UCSD-AML1 (cell line): ENCODE results near the gene BRIP1.

ENCODE experiments used
- DNase-seq: peaks from one replicate; lab custom pipeline; 2025; ENCODE audit not compliant: unreplicated experiment; lab: John Stamatoyannopoulos, UW

Gene BRIP1

DNA sequence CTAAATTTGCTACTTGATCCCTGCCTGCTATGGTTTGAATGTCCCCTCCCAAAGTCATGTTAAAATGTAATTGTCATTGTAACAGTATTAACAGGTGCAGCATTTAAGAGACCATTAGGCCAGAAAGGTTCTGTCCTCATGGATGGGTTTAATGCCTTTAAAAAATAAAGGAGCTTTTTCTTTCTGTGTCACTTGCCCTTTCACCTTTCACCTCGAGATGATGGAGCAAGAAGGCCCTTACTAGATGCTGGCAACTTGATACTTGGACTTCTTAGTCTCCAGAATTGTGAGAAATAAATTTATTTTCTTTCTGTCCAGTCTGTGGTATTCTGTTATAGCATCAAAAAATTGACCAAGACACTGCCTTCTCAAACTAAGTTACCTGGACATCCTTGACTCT is 98.5 kb downstream of the BRIP1 start:
- no peak for DNase-seq

DNA sequence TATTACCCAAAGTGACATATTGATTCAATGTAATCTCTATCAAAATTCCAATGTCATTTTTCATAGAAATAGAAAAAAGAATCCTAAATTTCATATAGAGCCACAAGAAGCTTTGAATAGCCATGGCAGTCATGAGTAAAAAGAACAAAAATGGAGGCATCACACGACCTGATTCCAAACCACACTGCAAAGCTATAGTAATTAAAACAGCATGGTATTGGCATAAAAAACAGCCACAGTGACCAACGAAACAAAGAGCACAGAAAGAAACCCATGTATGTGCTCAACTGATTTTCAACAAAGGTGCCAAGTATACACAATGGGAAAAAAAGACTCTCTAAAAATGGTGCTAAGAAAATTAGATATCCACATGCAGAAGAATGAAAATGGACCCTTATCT is 101.5 kb downstream of the BRIP1 start:
- no peak for DNase-seq

DNA sequence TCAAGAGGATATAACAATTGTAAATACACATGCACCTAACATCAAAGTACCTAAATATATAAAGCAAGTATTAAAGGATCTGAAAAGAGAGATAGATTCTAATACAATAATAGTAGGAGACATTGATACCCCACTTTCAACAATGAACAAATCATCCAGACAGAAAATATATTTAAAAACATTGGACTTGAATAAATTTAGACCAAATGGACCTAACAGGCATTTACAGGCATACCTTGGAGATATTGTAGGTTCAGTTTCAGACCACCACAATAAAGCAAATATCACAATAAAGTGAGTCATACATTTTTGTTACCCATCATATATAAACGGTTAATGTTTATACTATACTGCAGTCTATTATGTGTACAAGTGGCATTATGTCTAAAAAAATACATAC is 104.0 kb downstream of the BRIP1 start:
- no peak for DNase-seq

DNA sequence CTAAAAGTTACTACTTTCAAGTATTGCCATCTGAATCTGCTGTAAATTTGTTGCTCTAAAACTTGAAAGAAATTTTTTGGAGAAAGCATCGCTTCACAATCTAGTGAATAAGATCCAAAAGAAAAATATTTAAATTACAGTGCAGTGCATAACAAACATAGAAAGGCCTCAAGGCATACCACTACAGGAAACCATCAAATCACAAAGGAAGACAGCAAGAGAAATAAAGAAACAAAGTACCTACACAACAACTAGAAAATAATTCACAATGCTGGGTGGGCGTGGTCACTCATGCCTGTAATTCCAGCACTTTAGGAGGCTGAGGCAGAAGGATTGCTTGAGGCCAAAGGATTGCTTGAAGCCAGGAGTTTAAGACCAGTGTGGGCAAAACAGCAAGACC is 104.9 kb downstream of the BRIP1 start:
- no peak for DNase-seq

DNA sequence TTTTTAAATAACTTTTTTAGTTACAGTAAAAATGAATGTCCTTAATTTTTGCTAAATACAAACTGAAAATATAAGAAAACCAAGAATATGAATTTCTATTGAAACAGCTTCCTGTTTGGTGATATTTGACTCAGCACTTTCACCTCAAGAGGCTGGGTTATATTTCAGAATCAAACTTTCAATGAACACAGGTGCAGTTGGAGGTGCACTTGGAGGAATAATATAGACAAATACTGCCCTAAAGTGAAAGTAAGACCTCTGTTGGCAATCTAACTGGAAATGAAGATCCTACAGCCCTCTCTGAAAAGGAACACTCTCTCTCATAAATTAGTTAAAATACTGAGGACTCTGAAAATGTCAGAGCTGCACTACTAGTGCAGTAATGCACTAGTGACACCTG is 106.2 kb downstream of the BRIP1 start:
- DNase-seq, result no peak

DNA sequence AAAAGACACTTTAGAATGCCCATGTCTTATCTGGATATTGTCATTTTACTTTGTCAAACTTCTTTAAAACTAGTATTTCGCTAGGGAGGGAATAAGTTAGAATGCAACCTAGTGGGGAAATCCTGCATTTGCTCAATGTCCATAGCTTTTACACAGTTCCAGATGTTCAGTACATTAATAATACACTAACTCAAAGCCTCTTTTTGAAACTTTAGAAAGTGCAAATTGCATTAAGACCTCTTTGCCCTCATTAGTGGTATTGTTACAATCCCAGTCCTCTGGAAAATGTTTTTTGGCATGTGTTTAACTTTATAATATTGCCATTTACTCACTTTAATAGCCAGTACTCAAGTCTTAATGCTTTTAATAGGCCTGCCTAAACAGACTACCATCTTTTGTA is 106.8 kb downstream of the BRIP1 start:
- DNase-seq, result no peak

DNA sequence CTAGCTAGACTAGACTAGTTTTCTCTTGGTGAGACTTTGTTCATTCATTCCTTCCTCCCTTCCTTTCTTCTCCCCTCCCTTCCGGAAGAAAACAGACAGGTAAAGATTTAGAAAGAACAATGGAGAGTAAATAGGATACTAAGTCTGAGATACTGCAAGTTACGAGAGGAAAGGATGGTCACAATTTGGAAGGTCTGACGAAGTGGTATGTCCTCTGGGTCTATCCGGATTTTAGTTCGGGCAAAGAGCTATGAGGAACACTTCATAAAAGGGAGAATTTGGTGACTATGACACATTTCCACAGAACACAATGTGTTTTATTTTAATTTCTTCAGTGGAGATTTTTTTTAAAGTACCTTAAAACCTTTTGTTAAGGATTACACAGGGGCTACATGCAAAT is 107.7 kb downstream of the BRIP1 start:
- DNase-seq, result no peak

DNA sequence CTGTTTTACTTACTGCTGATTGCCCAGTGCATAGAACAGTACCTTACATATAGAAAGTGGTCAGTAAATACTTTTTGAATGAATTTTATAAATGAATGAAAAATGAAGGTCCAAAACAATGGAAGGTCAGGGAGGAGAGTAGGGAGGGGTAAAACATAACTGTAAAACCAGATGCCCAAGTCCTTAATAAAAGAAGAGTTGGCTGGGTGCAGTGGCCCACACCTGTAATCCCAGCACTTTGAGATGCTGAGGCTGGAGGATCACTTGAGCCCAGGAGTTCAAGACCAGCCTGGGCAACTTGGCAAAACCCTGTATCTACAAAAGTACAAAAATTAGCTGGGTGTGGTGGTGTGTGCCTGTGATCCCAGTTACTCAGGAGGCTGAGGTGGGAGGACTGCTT is 108.2 kb downstream of the BRIP1 start:
- DNase-seq, result no peak

DNA sequence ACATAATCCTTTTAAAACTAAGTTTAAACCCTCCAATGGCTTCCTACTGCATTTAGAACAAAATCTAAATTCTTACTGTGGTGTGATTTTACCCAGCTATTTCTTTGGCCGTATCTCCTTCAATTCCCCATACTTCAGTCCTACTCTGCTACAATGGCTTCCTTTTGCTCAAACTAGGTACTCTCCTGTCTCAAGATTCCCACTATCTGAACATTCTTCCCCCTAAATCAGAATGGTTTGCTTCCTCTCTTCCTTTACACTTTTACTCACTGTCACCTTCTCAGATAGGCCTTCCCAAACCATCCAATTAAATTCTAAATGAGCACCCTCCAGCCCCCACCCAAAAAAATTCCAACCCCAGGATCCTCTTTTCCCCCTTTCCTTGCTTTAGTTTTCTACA is 109.2 kb downstream of the BRIP1 start:
- DNase-seq, result no peak

DNA sequence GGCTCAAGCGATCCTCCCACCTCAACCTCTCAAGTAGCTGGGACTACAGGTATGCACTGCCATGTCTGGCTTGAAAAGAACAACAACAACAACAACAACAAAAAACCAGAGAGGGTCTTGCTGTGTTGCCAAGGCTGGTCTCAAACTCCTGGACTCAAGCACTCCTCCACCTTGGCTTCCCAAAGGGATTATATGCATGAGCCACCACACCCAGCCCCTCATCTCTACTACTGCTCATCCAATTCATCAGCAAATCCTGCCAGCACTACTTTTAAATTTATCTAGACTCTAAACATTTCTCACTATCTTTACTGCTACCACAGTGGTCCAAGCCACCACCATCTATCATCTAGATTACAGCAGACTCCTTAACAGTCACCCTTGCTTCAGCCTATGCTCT is 109.6 kb downstream of the BRIP1 start:
- no peak for DNase-seq

DNA sequence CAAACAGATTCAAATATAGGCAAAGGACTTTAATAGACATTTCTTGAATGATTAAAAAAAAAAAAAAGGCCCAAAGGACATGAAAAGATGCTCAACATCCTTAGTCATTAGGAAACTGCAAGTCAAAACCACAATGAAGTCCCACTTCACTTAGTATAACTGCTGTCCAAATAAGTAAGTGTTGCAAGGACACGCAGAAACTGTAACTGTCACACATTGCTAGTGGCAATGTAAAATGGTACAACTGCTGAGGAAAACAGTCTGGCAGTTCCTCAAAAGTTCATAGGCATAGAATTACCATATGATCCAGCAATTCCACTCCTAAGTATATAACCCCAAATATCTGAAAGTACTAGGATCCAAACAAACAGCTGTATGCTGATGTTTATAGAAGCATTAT is 112.7 kb downstream of the BRIP1 start:
- no peak for DNase-seq

DNA sequence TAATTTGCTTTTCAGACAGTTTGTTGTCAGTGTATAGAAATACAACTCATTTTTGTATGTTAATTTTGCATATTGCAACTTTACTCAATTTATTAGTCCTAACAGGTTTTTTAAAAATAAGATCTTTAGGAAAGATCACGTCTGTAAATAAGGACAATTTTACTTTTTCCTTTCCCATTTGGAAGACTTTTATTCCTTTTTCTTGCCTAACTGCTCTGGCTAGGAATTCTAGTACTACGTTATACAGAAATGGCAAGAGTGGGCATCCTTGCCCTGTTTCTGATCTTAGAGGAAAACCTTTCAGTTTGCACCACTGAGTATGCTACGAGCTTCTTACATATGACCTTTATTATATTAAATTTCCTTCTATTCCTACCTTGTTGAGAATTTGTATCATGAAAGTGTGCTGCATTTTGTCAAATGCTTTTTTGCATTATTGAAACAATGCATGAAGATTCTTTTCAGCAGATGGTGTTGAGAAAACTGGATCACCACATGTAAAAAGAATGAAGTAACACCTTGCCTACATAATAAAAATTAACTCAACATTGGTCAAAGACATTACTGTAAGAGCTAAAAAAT is 113.4 kb downstream of the BRIP1 start:
- DNase-seq, result no peak

DNA sequence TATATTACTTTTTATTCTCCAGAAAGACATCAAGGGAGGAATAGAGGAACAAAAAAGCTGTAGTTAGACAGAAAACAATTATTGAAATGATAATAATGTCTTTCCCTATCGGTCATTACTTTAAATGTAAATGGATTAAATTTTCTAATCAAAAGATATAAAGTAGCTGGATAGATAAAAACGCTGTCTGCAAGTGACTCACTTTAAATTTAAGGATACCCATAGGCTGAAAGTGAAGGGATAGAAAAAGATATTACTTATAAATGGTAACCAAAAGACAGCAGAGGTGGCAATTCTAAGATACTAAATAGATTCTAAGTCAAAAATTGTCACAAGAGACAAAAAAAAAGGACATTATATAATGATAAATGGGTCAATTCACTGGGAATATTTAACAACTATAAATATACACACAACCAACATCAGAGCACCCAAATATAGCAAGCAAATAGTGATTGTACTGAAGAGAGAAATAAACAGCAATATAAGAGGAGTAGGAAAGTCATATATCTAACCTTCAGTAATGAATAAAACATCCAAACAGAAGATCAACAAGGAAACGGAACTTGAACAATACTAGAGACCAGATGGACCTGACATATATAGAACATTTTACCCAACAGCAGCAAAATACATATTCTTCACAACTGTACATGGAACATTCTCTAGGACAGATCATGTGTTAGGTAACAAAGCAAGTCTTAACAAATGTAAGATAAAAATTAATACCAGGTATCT is 116.9 kb downstream of the BRIP1 start:
- no peak for DNase-seq

DNA sequence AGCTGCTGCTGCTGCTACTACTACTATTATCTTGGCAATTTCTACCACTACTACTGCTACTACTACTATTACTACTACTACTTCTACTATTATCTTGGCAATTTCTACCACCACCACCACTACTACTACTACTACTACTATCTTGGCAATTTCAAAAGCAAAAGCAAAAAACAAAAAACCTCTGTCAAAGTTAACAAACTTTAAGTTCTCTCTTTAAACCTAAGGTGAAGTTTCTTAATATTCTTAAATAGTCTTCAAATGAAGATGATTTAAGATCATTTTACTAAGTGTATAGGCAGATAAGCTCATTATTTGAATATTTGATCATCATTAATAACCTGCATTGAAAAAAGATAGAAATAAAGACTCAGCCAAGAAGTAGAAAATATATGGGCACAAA is 118.5 kb downstream of the BRIP1 start:
- no peak for DNase-seq

DNA sequence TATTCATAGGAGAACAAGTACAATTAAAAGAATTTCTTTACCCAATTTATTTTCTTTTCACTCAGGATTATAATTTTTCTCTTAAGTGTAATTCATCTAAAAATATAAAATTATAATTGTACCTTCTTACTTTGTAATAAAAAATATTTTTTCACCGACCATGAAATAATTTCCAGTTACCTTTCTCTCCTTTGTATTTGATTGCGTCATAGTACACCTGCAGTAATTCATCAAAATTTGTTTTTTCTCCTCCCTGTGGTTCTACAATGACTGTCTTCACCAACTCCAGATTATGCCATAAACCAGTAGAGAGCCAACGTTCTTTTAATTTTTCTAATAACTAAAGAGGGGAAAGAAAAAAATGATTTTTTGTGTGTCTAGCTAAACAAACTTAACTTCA is 119.1 kb downstream of the BRIP1 start:
- no peak for DNase-seq

DNA sequence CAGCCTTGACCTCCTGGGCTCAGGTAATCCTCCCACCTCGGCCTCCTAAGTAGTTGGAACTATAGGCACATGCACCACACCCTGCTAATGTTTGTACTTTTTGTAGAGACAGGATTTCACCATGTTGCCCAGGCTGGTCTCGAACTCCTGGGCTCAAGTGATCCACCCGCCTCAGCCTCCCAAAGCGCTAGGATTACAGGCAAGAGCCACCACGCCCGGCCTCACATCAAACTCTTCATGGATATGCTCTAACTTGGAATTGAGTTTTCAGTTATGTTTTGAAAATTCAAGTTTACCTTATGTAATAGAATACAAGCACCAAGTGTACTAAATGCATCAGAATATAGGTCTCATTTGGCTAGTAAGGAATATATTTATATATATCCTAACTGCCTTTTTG is 119.6 kb downstream of the BRIP1 start:
- DNase-seq, result no peak

DNA sequence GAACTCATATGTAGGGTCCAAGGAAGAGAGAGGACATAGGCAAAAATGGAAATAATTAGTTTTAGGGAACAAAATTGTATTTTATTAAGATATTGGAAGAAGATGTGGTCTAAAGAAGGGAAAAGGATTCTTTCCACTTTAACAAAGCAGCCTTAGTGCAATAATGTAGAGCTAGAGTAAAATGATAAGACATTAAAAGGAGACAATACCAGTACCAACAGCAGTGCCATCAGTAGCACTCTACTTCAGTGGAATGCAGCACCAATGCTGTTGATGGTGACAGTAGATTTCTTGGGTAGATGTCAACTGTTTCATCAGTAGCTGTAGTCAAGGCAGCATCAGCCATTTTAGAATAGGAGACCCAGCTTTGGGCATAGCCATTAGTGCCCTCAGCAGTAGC is 124.3 kb downstream of the BRIP1 start:
- no peak for DNase-seq

DNA sequence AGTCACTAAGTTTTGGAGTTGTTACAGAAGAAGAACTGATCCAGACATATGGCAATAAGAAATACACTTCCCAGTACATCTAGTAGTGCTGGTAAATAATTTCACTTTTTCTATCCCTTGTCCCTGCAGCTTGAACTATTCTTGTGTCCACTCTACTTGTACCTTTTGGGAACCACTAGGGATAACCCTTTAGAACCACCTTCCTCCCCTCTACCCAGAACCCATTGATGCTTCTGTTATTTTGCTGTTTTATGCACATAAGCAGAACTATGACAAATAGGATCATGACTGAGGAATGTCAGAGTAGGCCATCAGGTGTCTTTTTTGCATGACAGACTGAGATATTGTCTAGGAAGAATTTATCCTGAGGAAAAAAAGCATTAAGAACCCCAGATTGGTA is 125.1 kb downstream of the BRIP1 start:
- DNase-seq, result no peak

DNA sequence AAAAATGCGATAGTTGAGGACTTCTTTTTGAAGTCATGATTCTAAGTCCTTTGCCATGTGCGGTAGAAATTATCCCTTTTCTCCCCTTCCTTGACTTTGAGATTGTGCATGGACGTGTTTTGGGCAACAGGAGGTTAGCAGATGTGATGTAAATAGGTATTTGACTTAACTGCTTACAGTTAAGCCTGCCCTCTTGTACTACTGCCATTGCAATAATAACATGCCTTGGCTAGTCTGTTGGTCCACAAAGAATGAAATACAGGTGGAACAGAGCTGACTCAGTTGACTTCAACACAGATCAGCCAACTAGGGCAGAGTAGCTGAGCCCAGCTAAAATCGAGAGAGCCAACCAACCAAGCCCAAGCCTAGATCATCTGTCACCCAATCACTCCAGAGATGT is 125.5 kb downstream of the BRIP1 start:
- DNase-seq, result no peak

DNA sequence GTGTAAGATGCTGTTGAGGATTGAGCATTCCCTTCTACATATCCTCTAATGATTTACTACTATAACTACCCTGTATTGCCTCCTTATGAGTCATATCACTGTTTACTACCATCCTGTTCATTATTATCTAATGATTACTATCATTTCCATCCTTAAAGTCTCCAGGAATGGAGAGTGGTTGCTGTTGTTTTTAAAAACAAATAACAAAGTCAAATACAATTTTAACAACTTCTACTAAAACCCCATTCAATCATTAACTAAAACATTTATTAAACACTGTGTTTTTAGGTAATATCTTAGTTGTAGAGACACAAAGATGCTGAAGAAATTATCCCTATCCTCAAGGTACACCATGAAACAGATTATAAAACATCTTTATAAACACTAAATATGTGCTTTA is 126.9 kb downstream of the BRIP1 start:
- no peak for DNase-seq

DNA sequence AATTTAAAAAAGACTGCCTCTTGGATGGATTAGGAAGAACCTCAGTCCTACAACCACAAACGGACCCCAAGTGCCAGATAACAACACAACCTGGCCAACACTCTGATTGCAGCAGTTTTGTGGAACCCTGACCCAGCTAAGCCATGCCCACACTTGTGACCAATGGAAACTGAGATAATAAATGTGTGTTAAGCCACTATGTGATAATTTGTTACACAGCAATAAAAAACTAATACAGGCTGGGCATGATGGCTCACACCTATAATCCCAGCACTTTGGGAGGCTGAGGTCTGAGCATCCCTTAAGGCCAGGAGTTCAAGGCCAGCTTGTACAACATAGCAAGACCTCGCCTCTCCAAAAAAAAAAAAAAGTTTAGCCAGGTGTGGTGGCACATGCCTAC is 127.5 kb downstream of the BRIP1 start:
- no peak for DNase-seq

DNA sequence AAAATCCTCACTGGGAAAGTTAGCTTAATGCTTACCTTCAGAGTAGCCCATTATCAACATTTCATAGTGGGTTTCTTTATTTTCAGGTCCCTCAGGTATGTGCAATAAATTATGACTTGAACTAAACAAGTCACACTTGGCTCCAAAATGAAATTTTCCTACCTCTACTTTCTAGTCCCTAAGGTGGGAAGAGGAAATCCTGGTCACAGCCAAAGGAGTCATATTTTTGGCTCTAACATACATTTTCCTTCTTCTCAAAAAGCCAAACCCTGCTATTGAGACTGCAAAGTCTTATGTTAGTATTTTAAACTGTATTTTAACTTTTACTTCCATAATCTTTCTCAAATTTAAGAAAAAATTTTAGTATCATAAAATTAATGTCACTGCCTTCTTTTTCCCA is 128.9 kb downstream of the BRIP1 start:
- no peak for DNase-seq

DNA sequence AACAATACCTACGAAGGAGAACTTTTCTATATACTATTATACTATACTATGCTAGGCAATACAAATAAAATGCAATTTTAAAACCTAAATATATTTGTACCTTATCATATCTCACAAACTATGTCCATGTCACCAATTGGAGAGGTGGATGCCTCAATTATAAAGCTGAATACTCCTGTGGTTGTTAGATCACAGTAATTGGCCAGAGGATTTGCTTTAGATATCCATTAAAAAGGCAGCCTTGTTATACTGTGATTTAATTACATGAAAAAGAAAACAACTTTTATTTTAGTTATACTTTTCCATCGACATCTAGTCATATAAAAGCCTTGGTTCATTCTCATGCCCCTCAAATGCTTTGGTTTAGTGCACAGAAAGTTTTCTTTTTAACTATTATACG is 129.3 kb downstream of the BRIP1 start:
- DNase-seq, result no peak
